HEK293 (cell line): Measurements from ENCODE around the gene CPNE1.

Source experiments
- CTCF ChIP-seq: fragments of 450-650 bp; formaldehyde crosslinking; IDR thresholded peaks from 2 replicates; pipeline ENCODE4 v1.5.1; 2016; ENCODE audit warnings: missing biosample characterization, missing genetic modification characterization
- GLIS1 ChIP-seq: fragments of 450-650 bp; formaldehyde crosslinking; IDR thresholded peaks from 2 replicates; pipeline ENCODE4 v1.5.1; 2016; ENCODE audit warnings: missing biosample characterization, missing genetic modification characterization
- GLIS2 ChIP-seq: fragments of 450-650 bp; formaldehyde crosslinking; IDR thresholded peaks from 2 replicates; pipeline ENCODE4 v1.5.1; 2016; ENCODE audit warnings: missing biosample characterization, missing genetic modification characterization
- HIC1 ChIP-seq: fragments of 450-650 bp; formaldehyde crosslinking; IDR thresholded peaks from 2 replicates; pipeline ENCODE4 v1.5.1; 2016; ENCODE audit warnings: missing biosample characterization, missing genetic modification characterization
- KLF1 ChIP-seq: fragments of 450-650 bp; formaldehyde crosslinking; IDR thresholded peaks from 2 replicates; pipeline ENCODE4 v1.5.1; 2016; ENCODE audit warnings: missing biosample characterization, missing genetic modification characterization
- KLF16 ChIP-seq: fragments of 450-650 bp; formaldehyde crosslinking; IDR thresholded peaks from 2 replicates; pipeline ENCODE4 v1.5.1; 2017; ENCODE audit warnings: missing biosample characterization, missing genetic modification characterization
- PATZ1 ChIP-seq: fragments of 450-650 bp; formaldehyde crosslinking; IDR thresholded peaks from 2 replicates; pipeline ENCODE4 v1.5.1; 2016; ENCODE audit warnings: missing biosample characterization, missing genetic modification characterization
- PRDM6 ChIP-seq: fragments of 450-650 bp; formaldehyde crosslinking; IDR thresholded peaks from 2 replicates; pipeline ENCODE4 v1.5.1; 2017; ENCODE audit warnings: missing biosample characterization, missing genetic modification characterization
- SP2 ChIP-seq: fragments of 450-650 bp; formaldehyde crosslinking; IDR thresholded peaks from 2 replicates; pipeline ENCODE4 v1.5.1; 2016; ENCODE audit warnings: missing biosample characterization, missing genetic modification characterization
- TCF7L2 ChIP-seq: IDR thresholded peaks from 2 replicates; pipeline ENCODE4 v1.6.1; 2011; ENCODE audit warnings: low read depth, mild to moderate bottlenecking, inconsistent platforms, low read length, moderate library complexity, borderline replicate concordance
- ZBTB26 ChIP-seq: fragments of 450-650 bp; formaldehyde crosslinking; optimal IDR thresholded peaks from 2 replicates; pipeline ENCODE3; 2016; ENCODE audit warnings: missing biosample characterization, mild to moderate bottlenecking, missing genetic modification characterization
- ZBTB6 ChIP-seq: fragments of 450-650 bp; formaldehyde crosslinking; IDR thresholded peaks from 2 replicates; pipeline ENCODE4 v1.5.1; 2017; ENCODE audit warnings: missing biosample characterization, missing genetic modification characterization
- ZNF155 ChIP-seq: fragments of 450-650 bp; formaldehyde crosslinking; IDR thresholded peaks from 2 replicates; pipeline ENCODE4 v1.5.1; 2016; ENCODE audit warnings: missing biosample characterization, missing genetic modification characterization
- ZNF239 ChIP-seq: fragments of 450-650 bp; formaldehyde crosslinking; IDR thresholded peaks from 2 replicates; pipeline ENCODE4 v1.5.1; 2016; ENCODE audit warnings: missing biosample characterization, missing genetic modification characterization
- ZNF248 ChIP-seq: fragments of 450-650 bp; formaldehyde crosslinking; IDR thresholded peaks from 2 replicates; pipeline ENCODE4 v1.5.1; 2017; ENCODE audit warnings: missing biosample characterization, missing genetic modification characterization
- ZNF292 ChIP-seq: fragments of 450-650 bp; formaldehyde crosslinking; IDR thresholded peaks from 2 replicates; pipeline ENCODE4 v1.5.1; 2016; ENCODE audit warnings: low read depth, missing biosample characterization, missing genetic modification characterization, borderline replicate concordance
- ZNF398 ChIP-seq: fragments of 450-650 bp; formaldehyde crosslinking; IDR thresholded peaks from 2 replicates; pipeline ENCODE4 v1.5.1; 2017; ENCODE audit warnings: missing biosample characterization, missing genetic modification characterization
- ZNF423 ChIP-seq: fragments of 450-650 bp; formaldehyde crosslinking; IDR thresholded peaks from 2 replicates; pipeline ENCODE4 v1.5.1; 2016; ENCODE audit warnings: missing biosample characterization, missing genetic modification characterization
- ZNF449 ChIP-seq: fragments of 450-650 bp; formaldehyde crosslinking; IDR thresholded peaks from 2 replicates; pipeline ENCODE4 v1.5.1; 2017; ENCODE audit warnings: missing biosample characterization, mild to moderate bottlenecking, missing genetic modification characterization, moderate library complexity
- ZNF521 ChIP-seq: fragments of 450-650 bp; formaldehyde crosslinking; IDR thresholded peaks from 2 replicates; pipeline ENCODE4 v1.5.1; 2017; ENCODE audit warnings: missing biosample characterization, mild to moderate bottlenecking, missing genetic modification characterization
- ZNF529 ChIP-seq: fragments of 450-650 bp; formaldehyde crosslinking; IDR thresholded peaks from 2 replicates; pipeline ENCODE4 v1.5.1; 2017; ENCODE audit warnings: missing genetic modification characterization, missing biosample characterization; ENCODE audit not compliant: insufficient replicate concordance
- ZNF580 ChIP-seq: fragments of 450-650 bp; formaldehyde crosslinking; IDR thresholded peaks from 2 replicates; pipeline ENCODE4 v1.5.1; 2016; ENCODE audit warnings: missing biosample characterization, missing genetic modification characterization
- ZNF596 ChIP-seq: fragments of 450-650 bp; IDR thresholded peaks from 2 replicates; pipeline ENCODE4 v1.5.0; 2018; ENCODE audit warnings: missing biosample characterization, mild to moderate bottlenecking, missing genetic modification characterization, moderate library complexity
- ZNF600 ChIP-seq: fragments of 450-650 bp; formaldehyde crosslinking; IDR thresholded peaks from 2 replicates; pipeline ENCODE4 v1.5.1; 2016; ENCODE audit warnings: missing biosample characterization, missing genetic modification characterization

CPNE1 gene

GRCh38 chr20:35617397-35618262 is 47.1 kb downstream of the CPNE1 start (continued):
- TF ChIP-seq ZNF292 (tag by site-specific recombination) (no peak), PATZ1 (peak; percentile 44; the same call in 1 of the 2 replicates), CTCF (tag by site-specific recombination) (0 out of 2 replicates have a peak, but pooled peaks have one; percentile 12), ZNF239 (tag by site-specific recombination) (no peak), ZNF248 (tag by site-specific recombination) (no peak), ZNF529 (no peak), ZBTB6 (peak; percentile 97), SP2 (tag by site-specific recombination) (peak; percentile 66), ZNF580 (tag by site-specific recombination) (no peak), ZBTB26 (tag by site-specific recombination) (no peak), ZNF521 (tag by site-specific recombination) (no peak), ZNF596 (tag by site-specific recombination) (no peak), ZNF398 (tag by site-specific recombination) (peak; percentile 59), TCF7L2 (no peak), GLIS2 (tag by site-specific recombination) (peak; percentile 61), ZNF600 (tag by site-specific recombination) (0 out of 2 replicates have a peak, but pooled peaks have one; percentile 21), KLF16 (no peak), KLF1 (tag by site-specific recombination) (no peak), ZNF155 (no peak), ZNF423 (tag by site-specific recombination) (no peak; the same call in 1 of the 2 replicates), GLIS1 (tag by site-specific recombination) (peak; percentile 28; the same call in 1 of the 2 replicates), ZNF449 (no peak), PRDM6 (tag by site-specific recombination) (no peak), HIC1 (tag by site-specific recombination) (no peak)
